Ureter (tissue), 1 donor: Measurements from ENCODE around the gene SEPTIN8. TPM values are rescaled to one million over a fixed set of nuclear protein-coding genes. Genes with fewer than 3 reads are reported as not detected.

Experiments used
- DNase-seq: peaks from one replicate; pipeline ENCODE4 v3.0.0-alpha.2; 2020; ENCODE audit warnings: low spot score
- total RNA-seq: library from RNA; stranded (reverse); gene quantifications from one replicate; pipeline ENCODE4 v1.2.4, GENCODE V29; 2023
- donor health status: DM: yes; HTN: yes; CAD: no.

The SEPTIN8 gene
- total RNA-seq: 170 TPM

- DNase-seq: no peak
Measured at GRCh38 chr5:132777209-132778069, at the start of gene SEPTIN8. Gene SEPTIN8, minus strand, starts transcription at chr5:132777239. Its CDS starts 102 bp downstream, at chr5:132777137.

GRCh38 chr5:132826424-132827082 is 49.5 kb upstream of the SEPTIN8 start:
- DNase-seq: no peak

GRCh38 chr5:132825834-132826391 is 48.9 kb upstream of the SEPTIN8 start:
- DNase-seq: no peak

GRCh38 chr5:132825033-132825833 is 48.2 kb upstream of the SEPTIN8 start:
- DNase-seq: no peak

GRCh38 chr5:132824426-132824825 is 47.4 kb upstream of the SEPTIN8 start:
- DNase-seq: no peak

GRCh38 chr5:132823481-132824050 is 46.5 kb upstream of the SEPTIN8 start:
- DNase-seq: no peak

- no peak for DNase-seq
Measured at GRCh38 chr5:132822650-132823480, 45.8 kb upstream of the SEPTIN8 start.

GRCh38 chr5:132821791-132822190 is 44.8 kb upstream of the SEPTIN8 start:
- no peak for DNase-seq

- no peak for DNase-seq
Measured at GRCh38 chr5:132821350-132821749, 44.3 kb upstream of the SEPTIN8 start.

- DNase-seq: peak; percentile 94
Measured at GRCh38 chr5:132820162-132820754, 43.2 kb upstream of the SEPTIN8 start.

- DNase-seq: no peak
Measured at GRCh38 chr5:132819468-132819867, 42.4 kb upstream of the SEPTIN8 start.

GRCh38 chr5:132817011-132817410 is 40.0 kb upstream of the SEPTIN8 start:
- no peak for DNase-seq

- DNase-seq: no peak
Measured at GRCh38 chr5:132816554-132816953, 39.5 kb upstream of the SEPTIN8 start.

GRCh38 chr5:132816083-132816482 is 39.0 kb upstream of the SEPTIN8 start:
- no peak for DNase-seq

GRCh38 chr5:132815454-132815853 is 38.4 kb upstream of the SEPTIN8 start:
- DNase-seq: no peak

- no peak for DNase-seq
Measured at GRCh38 chr5:132814503-132815294, 37.7 kb upstream of the SEPTIN8 start.

- no peak for DNase-seq
Measured at GRCh38 chr5:132813599-132814502, 36.8 kb upstream of the SEPTIN8 start.
